SK-N-SH treated with all-trans-retinoic acid at 6 μM for 48 hours (cell line): ENCODE data around the gene PIK3C2B.

Source experiments
- RARB ChIP-seq: fragments of 250-450 bp; sonication (Bioruptor Pico); IDR thresholded peaks from 2 replicates; pipeline ENCODE4 v1.8.0; 2021; ENCODE audit warnings: mild to moderate bottlenecking, moderate library complexity
- TOX ChIP-seq: fragments of 250-450 bp; sonication (Bioruptor Pico); IDR thresholded peaks from 2 replicates; pipeline ENCODE4 v1.8.0; 2021; ENCODE audit warnings: mild to moderate bottlenecking, moderate library complexity, borderline replicate concordance

- TF ChIP-seq RARB (CRISPR knock-in tag) (no peak), TOX (CRISPR knock-in tag) (no peak)
Measured at GRCh38 chr1:204503122-204503912, 8.7 kb upstream of the PIK3C2B start.
